HepG2 (cell line): ENCODE measurements around the gene HSPB6. TPM values are rescaled to one million over a fixed set of nuclear protein-coding genes. Genes with fewer than 3 reads are reported as not detected.
A peak's percentile ranks its signal among the peaks of the same experiment; 100 is the strongest.

Experiments
- BORCS8-MEF2B ChIP-seq: sonication (generic); formaldehyde crosslinking; IDR thresholded peaks from 2 replicates; pipeline ENCODE4 v1.8.0; 2022; ENCODE audit warnings: mild to moderate bottlenecking, missing genetic modification reagents
- PHB2 ChIP-seq: fragments of 450-650 bp; IDR thresholded peaks from 2 replicates; pipeline ENCODE4 v1.6.1; 2018; ENCODE audit not compliant: partially characterized antibody
- RAD51 ChIP-seq: fragments of 450-650 bp; IDR thresholded peaks from 2 replicates; pipeline ENCODE4 v1.6.1; 2016; ENCODE audit warnings: borderline replicate concordance
- ZBTB43 ChIP-seq: sonication (generic); formaldehyde crosslinking; conservative IDR thresholded peaks from 2 replicates; pipeline ENCODE4 v1.4.0; 2020; ENCODE audit warnings: missing genetic modification reagents
- ZNF101 ChIP-seq: sonication (generic); formaldehyde crosslinking; IDR thresholded peaks from 2 replicates; pipeline ENCODE4 v1.4.0; 2020; ENCODE audit warnings: mild to moderate bottlenecking, low read depth, missing genetic modification reagents, borderline replicate concordance
- ZNF124 ChIP-seq: sonication (generic); formaldehyde crosslinking; IDR thresholded peaks from 2 replicates; pipeline ENCODE4 v1.4.0; 2020; ENCODE audit warnings: missing genetic modification reagents
- ZNF503 ChIP-seq: sonication (generic); formaldehyde crosslinking; IDR thresholded peaks from 2 replicates; pipeline ENCODE4 v1.4.0; 2020; ENCODE audit warnings: missing genetic modification reagents
- ZNF720 ChIP-seq: sonication (generic); formaldehyde crosslinking; IDR thresholded peaks from 2 replicates; pipeline ENCODE4 v1.4.0; 2020; ENCODE audit warnings: missing genetic modification reagents
- ZNF850 ChIP-seq: sonication (generic); formaldehyde crosslinking; conservative IDR thresholded peaks from 2 replicates; pipeline ENCODE4 v1.9.0; 2021; ENCODE audit warnings: mild to moderate bottlenecking, missing genetic modification reagents
- ZSCAN22 ChIP-seq: sonication (generic); formaldehyde crosslinking; IDR thresholded peaks from 2 replicates; pipeline ENCODE4 v1.4.0; 2020; ENCODE audit warnings: mild to moderate bottlenecking, missing genetic modification reagents
- polyA plus RNA-seq, 8 experiments: library from polyadenylated mRNA; depleted of rRNA in 3 of 8; stranded (reverse) in 7 of 8; unstranded in 1 of 8; fragments of >200 nt; fragmentation: Illumina TruSeq in 4 of 8; extraction: Trizol in 4 of 8; gene quantifications; 2 replicates each; pipeline versions ENCODE4 v1.2.1 to v1.2.3, GENCODE V29; 2011 to 2016; ENCODE audit warnings: low read depth in 4 of 8, missing spikeins in 1 of 8, mixed read lengths in 1 of 8; ENCODE audit not compliant: insufficient read depth in 1 of 8
- total RNA-seq, 5 experiments: library from RNA; depleted of rRNA; stranded (reverse); fragments of >200 nt; fragmentation: Illumina TruSeq; extraction: Trizol; gene quantifications; 2 replicates each; pipeline ENCODE4 v1.2.3, GENCODE V29; 2016; ENCODE audit warnings: low read depth in 1 of 5
- TF ChIP-seq, protein P1 (sequence below): sonication (generic); formaldehyde crosslinking; IDR thresholded peaks from 2 replicates; pipeline ENCODE4 v1.8.1; 2023; ENCODE audit warnings: mild to moderate bottlenecking, missing genetic modification reagents, borderline replicate concordance
- TF ChIP-seq, protein P2 (sequence below): conservative IDR thresholded peaks from 2 replicates; pipeline ENCODE4 v1.6.1; 2018; ENCODE audit warnings: missing genetic modification reagents
- TF ChIP-seq, protein P3 (sequence below): sonication (generic); formaldehyde crosslinking; IDR thresholded peaks from 2 replicates; pipeline ENCODE4 v1.4.0; 2020; ENCODE audit warnings: missing genetic modification reagents, mild to moderate bottlenecking, borderline replicate concordance
- TF ChIP-seq, protein P4 (sequence below): sonication (generic); formaldehyde crosslinking; IDR thresholded peaks from 2 replicates; pipeline ENCODE4 v1.4.0; 2020; ENCODE audit warnings: missing genetic modification reagents

HSPB6 gene
- total and polyA plus RNA-seq, 2 of the 13 experiments (the other 11 are each of a cell fraction or from before 2014, with no cell fraction given) = 0.18 TPM; not detected in 1

- no peak for TF ChIP-seq ZNF503 (CRISPR knock-in tag)
- no peak for TF ChIP-seq ZNF850 (CRISPR knock-in tag)
- TF ChIP-seq, protein P1, sequence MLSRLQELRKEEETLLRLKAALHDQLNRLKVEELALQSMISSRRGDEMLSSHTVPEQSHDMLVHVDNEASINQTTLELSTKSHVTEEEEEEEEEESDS (CRISPR knock-in tag) = no peak
- TF ChIP-seq, protein P2, sequence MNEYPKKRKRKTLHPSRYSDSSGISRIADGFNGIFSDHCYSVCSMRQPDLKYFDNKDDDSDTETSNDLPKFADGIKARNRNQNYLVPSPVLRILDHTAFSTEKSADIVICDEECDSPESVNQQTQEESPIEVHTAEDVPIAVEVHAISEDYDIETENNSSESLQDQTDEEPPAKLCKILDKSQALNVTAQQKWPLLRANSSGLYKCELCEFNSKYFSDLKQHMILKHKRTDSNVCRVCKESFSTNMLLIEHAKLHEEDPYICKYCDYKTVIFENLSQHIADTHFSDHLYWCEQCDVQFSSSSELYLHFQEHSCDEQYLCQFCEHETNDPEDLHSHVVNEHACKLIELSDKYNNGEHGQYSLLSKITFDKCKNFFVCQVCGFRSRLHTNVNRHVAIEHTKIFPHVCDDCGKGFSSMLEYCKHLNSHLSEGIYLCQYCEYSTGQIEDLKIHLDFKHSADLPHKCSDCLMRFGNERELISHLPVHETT (CRISPR knock-in tag) = no peak
- TF ChIP-seq PHB2 = no peak
- no peak for TF ChIP-seq ZBTB43 (CRISPR knock-in tag)
- peak; percentile 88 for TF ChIP-seq BORCS8-MEF2B (CRISPR knock-in tag)
- TF ChIP-seq RAD51 = no peak
- TF ChIP-seq ZNF101 (CRISPR knock-in tag) = no peak
- TF ChIP-seq, protein P3, sequence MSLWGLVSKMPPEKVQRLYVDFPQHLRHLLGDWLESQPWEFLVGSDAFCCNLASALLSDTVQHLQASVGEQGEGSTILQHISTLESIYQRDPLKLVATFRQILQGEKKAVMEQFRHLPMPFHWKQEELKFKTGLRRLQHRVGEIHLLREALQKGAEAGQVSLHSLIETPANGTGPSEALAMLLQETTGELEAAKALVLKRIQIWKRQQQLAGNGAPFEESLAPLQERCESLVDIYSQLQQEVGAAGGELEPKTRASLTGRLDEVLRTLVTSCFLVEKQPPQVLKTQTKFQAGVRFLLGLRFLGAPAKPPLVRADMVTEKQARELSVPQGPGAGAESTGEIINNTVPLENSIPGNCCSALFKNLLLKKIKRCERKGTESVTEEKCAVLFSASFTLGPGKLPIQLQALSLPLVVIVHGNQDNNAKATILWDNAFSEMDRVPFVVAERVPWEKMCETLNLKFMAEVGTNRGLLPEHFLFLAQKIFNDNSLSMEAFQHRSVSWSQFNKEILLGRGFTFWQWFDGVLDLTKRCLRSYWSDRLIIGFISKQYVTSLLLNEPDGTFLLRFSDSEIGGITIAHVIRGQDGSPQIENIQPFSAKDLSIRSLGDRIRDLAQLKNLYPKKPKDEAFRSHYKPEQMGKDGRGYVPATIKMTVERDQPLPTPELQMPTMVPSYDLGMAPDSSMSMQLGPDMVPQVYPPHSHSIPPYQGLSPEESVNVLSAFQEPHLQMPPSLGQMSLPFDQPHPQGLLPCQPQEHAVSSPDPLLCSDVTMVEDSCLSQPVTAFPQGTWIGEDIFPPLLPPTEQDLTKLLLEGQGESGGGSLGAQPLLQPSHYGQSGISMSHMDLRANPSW = no peak
- no peak for TF ChIP-seq ZNF720 (CRISPR knock-in tag)
- TF ChIP-seq, protein P4, sequence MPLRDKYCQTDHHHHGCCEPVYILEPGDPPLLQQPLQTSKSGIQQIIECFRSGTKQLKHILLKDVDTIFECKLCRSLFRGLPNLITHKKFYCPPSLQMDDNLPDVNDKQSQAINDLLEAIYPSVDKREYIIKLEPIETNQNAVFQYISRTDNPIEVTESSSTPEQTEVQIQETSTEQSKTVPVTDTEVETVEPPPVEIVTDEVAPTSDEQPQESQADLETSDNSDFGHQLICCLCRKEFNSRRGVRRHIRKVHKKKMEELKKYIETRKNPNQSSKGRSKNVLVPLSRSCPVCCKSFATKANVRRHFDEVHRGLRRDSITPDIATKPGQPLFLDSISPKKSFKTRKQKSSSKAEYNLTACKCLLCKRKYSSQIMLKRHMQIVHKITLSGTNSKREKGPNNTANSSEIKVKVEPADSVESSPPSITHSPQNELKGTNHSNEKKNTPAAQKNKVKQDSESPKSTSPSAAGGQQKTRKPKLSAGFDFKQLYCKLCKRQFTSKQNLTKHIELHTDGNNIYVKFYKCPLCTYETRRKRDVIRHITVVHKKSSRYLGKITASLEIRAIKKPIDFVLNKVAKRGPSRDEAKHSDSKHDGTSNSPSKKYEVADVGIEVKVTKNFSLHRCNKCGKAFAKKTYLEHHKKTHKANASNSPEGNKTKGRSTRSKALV (CRISPR knock-in tag) = peak; percentile 74; the same call in 1 of the 2 replicates
- TF ChIP-seq ZNF124 (CRISPR knock-in tag) = no peak
- TF ChIP-seq ZSCAN22 (CRISPR knock-in tag) = no peak
Measured at GRCh38 chr19:35715981-35716800, 40.6 kb downstream of the HSPB6 start (continued).
